Adrenal gland (tissue), 12 donors: ENCODE measurements around the gene PTPRD. TPM values are rescaled to one million over a fixed set of nuclear protein-coding genes. Genes with fewer than 3 reads are reported as not detected.

Experiments used
- DNase-seq, 7 donors: peaks; one replicate each; pipeline ENCODE4 v3.0.0-alpha.2; 2019 to 2020
- H3K27ac ChIP-seq, 5 donors: fragments of 200-600 bp; sonication (generic) in 4 of 5; 1 replicate in 3 of 5; 2 replicates in 2 of 5; pipeline versions ENCODE4 v1.5.1 to v1.8.0; 2016 to 2020; ENCODE audit warnings: mild to moderate bottlenecking in 1 of 5
- H3K27me3 ChIP-seq: fragments of 200-600 bp; 2 replicates; pipeline ENCODE4 v1.8.0; 2021
- H3K36me3 ChIP-seq, 2 donors: fragments of 200-600 bp; replicated peaks in 1 of 2; 1 replicate in 1 of 2; 2 replicates in 1 of 2; pipeline versions ENCODE4 v1.5.1 to v1.8.0; 2018 to 2022
- H3K4me1 ChIP-seq, 2 donors: fragments of 200-600 bp; replicated peaks in 1 of 2; 1 replicate in 1 of 2; 2 replicates in 1 of 2; pipeline versions ENCODE4 v1.5.1 to v1.8.0; 2018 to 2021
- H3K4me3 ChIP-seq, 4 donors: fragments of 200-600 bp; sonication (generic) in 3 of 4; one replicate each; pipeline ENCODE4 v1.5.1; 2016 to 2018
- H3K9me3 ChIP-seq, 3 donors: fragments of 200-600 bp; sonication (generic) in 1 of 3; replicated peaks in 1 of 3; 1 replicate in 2 of 3; 2 replicates in 1 of 3; pipeline versions ENCODE4 v1.5.1 to v1.8.0; 2016 to 2021
- CTCF ChIP-seq, 6 experiments: fragments of 450-650 bp in 4 of 6; fragments of 200-600 bp in 2 of 6; sonication (generic) in 1 of 6; IDR thresholded peaks; 1 replicate in 5 of 6; 2 replicates in 1 of 6; pipeline versions ENCODE4 v1.5.1 to v1.8.0; 2016 to 2021; ENCODE audit warnings: antibody characterized with exemption in 6 of 6, mild to moderate bottlenecking in 2 of 6, moderate library complexity in 1 of 6
- POLR2A ChIP-seq, 2 donors: fragments of 450-650 bp; IDR thresholded peaks; one replicate each; pipeline ENCODE4 v1.6.1; 2017; ENCODE audit warnings: antibody characterized with exemption in 2 of 2, mild to moderate bottlenecking in 2 of 2, moderate library complexity in 1 of 2
- WGBS, 4 donors: extraction: QIAGEN DNeasy Blood & Tissue Kit in 2 of 4; methylation state at CpG; one replicate each; pipeline versions ENCODE4 v1.1.5 to v1.1.7; 2013 to 2017; 5-methylcytosine and 5-hydroxymethylcytosine counted together
- intact Hi-C, 2 donors: fragments of 100-400 bp; cut with DNase I; formaldehyde crosslinking; loops; one replicate each; pipeline versions ENCODE4 v1.14.1 to v1.15.0; 2022 to 2023
- polyA plus RNA-seq, 3 donors: library from polyadenylated mRNA; stranded (reverse); fragments of 200-250 nt in 2 of 3; fragments of 350-450 nt in 1 of 3; fragmentation: Illumina TruSeq in 1 of 3; extraction: RNeasy Lipid Tissue Mini Kit (QIAGEN cat#74804) in 1 of 3; gene quantifications; one replicate each; pipeline ENCODE4 v1.2.3, GENCODE V29; 2013 to 2014
- total RNA-seq, 9 donors: library from RNA; depleted of rRNA in 4 of 9; stranded (reverse); fragments of >200 nt in 4 of 9; fragments of 120-200 nt in 1 of 9; fragmentation: NEBNext Ultra II Directional in 1 of 9; extraction: Animal tissue kit (Norgen Biotek cat#: 25700) in 1 of 9; gene quantifications; one replicate each; pipeline versions ENCODE4 v1.1.0 to v1.2.4, GENCODE V29; 2013 to 2023
- donor health status: healthy with polysubstance abuse.
- donor health status: Bipolar disorder and iron deficiency.
- donor health status: DM: yes; HTN: yes; CAD: no.
- donor health status: DM: no; HTN: no; CAD: no.
- donor health status: DM: no; HTN: no; CAD: no.
- donor health status: DM: yes; HTN: yes; CAD: no.

The PTPRD gene
- total and polyA plus RNA-seq, 12 donors = 0.61 to 71.2 (median 4.5) TPM

DNA sequence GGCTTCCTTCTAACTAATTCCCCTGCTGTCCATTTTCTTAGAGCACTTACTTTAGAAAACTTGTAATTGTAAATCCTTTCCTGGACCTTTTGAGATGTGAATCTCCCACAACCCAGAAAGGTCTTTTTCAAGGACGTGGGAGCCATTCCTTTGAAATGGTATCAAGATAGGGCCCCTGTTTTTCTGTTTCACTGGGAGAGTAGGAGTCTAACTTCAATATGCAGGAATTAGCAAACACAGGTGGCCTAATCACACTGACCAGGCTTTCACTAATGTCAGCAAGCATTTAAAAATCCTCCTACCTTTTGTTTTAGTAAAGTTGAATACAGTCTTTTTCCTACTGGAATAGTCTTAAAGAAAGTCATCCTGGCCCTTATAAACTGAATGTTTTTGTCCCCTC, 558.3 kb downstream of the PTPRD start:
- no peak for TF ChIP-seq CTCF (IDR thresholded peaks at IDR 0.05)
- intact Hi-C loops = no loop called here
- Histone ChIP-seq H3K27ac (no peak overlapping the region), H3K9me3 (no peaks in the 10 kb centered on the region), H3K4me1 (no peaks in the 10 kb centered on the region), H3K4me3 (no peak overlapping the region), H3K36me3 (no peaks in the 10 kb centered on the region), H3K27me3 (no peaks in the 10 kb centered on the region)
- DNase-seq = no peak
- WGBS, 4 donors = 45 to 69% (median 55%) methylated on average over 1 of the region's 1 CpG

DNA sequence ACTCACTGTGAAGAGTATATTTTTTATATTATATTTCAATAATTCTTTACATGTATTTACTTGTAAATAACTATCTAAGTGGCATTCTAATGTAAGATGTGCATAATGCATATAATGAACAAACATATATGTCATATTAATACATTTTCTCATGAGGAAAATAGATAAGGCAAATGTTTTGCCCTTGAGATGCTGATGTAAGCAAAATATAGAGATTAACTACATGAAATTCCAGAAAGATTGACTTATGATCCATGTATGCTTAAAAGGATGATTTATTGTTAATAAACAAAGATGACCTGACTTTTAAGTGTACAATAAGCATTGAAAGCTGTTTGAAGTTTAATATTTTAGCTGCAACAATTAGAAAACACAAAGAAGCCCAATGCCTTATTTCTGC, 559.9 kb downstream of the PTPRD start:
- Histone ChIP-seq H3K4me3 (no peak overlapping the region), H3K4me1 (no peaks in the 10 kb centered on the region), H3K27ac (no peak overlapping the region), H3K36me3 (no peaks in the 10 kb centered on the region), H3K9me3 (no peaks in the 10 kb centered on the region), H3K27me3 (no peaks in the 10 kb centered on the region)
- intact Hi-C loops = no loop called here
- no peak for DNase-seq
- TF ChIP-seq POLR2A (IDR thresholded peaks at IDR 0.05) (no peak), CTCF (IDR thresholded peaks at IDR 0.05) (no peak)

- intact Hi-C loops = no loop called here
- no peak for TF ChIP-seq POLR2A (IDR thresholded peaks at IDR 0.05)
- no peak for TF ChIP-seq CTCF (IDR thresholded peaks at IDR 0.05)
- no peak for DNase-seq
- no peaks in the 10 kb centered on the region for H3K9me3 ChIP-seq
- H3K27ac ChIP-seq = no peak overlapping the region
- no peaks in the 10 kb centered on the region for H3K36me3 ChIP-seq
- H3K4me3 ChIP-seq = no peak overlapping the region
- H3K27me3 ChIP-seq = no peaks in the 10 kb centered on the region
- no peaks in the 10 kb centered on the region for H3K4me1 ChIP-seq
- WGBS, 4 donors = 75 to 86% (median 81%) methylated on average over 1 of the region's 1 CpG
Observed at GRCh38 chr9:10052181-10052580, 560.6 kb downstream of the PTPRD start.

DNA sequence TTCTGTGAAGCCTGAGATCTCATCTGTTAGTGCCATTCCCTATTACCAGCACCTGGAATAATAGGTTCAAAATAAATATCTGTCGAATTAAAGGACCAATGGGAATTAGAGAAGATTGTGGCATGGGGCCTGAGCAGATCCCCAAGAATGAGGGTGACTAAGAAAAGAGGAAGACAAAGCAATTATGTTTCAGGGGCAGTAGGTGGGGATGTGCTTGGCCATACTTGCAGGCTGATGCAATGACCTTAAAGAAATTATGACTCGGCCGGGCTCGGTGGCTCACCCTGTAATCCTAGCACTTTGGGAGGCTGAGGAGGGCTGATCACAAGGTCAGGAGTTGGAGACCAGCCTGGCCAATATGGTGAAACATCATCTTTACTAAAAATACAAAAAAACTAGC, 562.8 kb downstream of the PTPRD start:
- Histone ChIP-seq H3K9me3 (no peaks in the 10 kb centered on the region), H3K4me3 (no peak overlapping the region), H3K27me3 (no peaks in the 10 kb centered on the region), H3K36me3 (no peaks in the 10 kb centered on the region), H3K27ac (no peak overlapping the region), H3K4me1 (no peaks in the 10 kb centered on the region)
- intact Hi-C loops = no loop called here
- no peak for DNase-seq
- TF ChIP-seq CTCF (IDR thresholded peaks at IDR 0.05) = no peak
- TF ChIP-seq POLR2A (IDR thresholded peaks at IDR 0.05) = no peak
- WGBS, 4 donors = 48 to 57% (median 52%) methylated on average over 4 of the region's 4 CpGs
